ENCODE results near the gene WWC2. TPM values are rescaled to one million over a fixed set of nuclear protein-coding genes. Genes with fewer than 3 reads are reported as not detected.

Gene WWC2
- total RNA-seq, 4 donors from 2014 or later, result 33.7 to 48.3 (median 42.9) TPM

- DNase-seq (ENCODE audit: low spot score), result no peak
- ATAC-seq (ENCODE audit: low FRiP score), result no peak
- TF ChIP-seq CTCF (IDR thresholded peaks at IDR 0.05), result no peak
These were observed 270.0 kb downstream of the WWC2 start for GRCh38 chr4:183369073-183369472.

Other genes with a start within 250 kb of the WWC2 start
- gene DCTD, start 181.9 kb upstream of the WWC2 start, total RNA-seq, result 10 to 100 TPM; 43.3 to 79.0 (median 53.1) TPM
- gene CLDN22, start 221.0 kb downstream of the WWC2 start, total RNA-seq, result not detected
- gene CLDN24, start 223.2 kb downstream of the WWC2 start, total RNA-seq, result not detected